ENCODE results near the gene MARCHF2.
"Not testable (repeated sequence)": the region's sequence is repeated elsewhere in the genome, so short reads cannot be mapped to it uniquely, and the experiment has no call there.

Gene MARCHF2

DNA sequence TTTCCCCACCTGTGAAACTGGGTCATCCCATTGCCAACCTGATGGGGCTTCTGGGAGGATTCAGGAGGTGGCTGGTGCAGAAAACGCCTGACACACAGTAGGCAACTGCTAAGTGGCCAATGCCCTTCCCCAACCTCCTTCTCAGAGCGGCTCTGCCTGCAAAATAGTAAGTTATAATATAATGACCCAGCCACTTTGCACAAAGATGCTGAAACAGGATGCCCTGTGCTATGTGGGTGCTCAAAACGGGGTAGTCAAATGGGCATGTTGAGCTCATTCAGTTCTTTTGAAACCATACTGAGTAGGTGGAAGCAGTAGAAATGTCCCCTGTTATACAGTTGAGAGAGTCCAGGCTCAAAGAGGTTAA lies 507 bp downstream of the MARCHF2 start:
- DNase-seq: no peak

DNA sequence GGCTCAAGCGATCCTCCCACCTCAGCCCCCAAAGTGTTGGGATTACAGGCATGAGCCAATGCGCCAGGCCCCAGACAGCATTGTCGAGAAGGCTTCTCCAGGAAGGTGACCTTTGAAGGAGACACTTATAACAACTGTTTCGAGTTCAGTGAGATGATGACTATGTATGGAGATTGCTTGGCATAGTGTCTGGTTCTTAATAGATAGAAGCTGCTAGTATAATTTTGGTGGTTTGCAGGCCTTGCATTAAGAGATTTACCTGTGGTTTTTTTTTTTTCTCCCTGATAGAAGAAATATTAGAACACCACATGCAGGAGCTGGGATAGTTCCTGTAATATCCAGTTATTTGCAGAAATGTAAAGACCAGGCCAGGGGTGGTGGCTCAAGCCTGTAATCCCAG lies 3.7 kb downstream of the MARCHF2 start:
- no peak for DNase-seq

DNA sequence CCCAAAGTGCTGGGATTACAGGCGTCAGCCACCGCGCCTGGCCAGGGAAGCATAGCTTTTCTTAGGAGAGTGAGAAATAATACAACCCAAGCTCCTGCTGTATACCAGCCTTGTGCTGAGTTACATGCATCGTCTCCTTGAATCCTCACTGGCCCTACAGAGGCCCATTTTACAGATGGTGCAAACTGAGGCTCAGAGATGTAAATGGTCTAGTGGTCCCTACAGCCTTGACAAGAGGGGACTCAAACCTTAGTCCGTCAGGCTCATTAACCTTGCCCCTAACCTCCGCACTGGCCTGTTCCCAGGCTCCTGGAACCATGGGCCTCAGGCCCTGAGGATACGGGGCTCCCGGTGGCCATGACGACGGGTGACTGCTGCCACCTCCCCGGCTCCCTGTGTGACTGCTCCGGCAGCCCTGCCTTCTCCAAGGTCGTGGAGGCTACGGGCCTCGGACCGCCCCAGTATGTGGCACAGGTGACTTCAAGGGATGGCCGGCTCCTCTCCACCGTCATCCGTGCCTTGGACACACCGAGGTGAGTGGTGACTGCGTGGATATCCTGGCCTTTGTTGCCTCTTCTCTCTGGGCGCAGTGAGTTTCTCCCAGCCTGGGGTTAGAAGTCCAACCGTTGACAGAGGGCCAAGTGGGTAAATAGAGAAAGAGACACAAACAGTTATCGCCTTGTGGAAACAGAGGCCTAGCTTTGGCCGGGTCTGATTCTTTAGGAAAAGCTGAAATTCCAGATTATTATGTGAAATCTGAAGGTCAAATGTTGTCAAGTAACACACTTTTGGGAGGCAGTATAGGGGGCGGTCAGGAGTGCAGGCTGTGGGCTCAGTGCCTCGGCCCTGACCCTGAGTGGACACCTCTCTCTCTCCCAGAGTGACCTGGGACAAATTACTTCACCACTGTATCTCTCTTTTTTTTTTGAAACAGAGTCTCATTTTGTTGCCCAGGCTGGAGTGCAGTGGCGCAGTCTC lies 8.7 kb downstream of the MARCHF2 start:
- DNase-seq: no peak

DNA sequence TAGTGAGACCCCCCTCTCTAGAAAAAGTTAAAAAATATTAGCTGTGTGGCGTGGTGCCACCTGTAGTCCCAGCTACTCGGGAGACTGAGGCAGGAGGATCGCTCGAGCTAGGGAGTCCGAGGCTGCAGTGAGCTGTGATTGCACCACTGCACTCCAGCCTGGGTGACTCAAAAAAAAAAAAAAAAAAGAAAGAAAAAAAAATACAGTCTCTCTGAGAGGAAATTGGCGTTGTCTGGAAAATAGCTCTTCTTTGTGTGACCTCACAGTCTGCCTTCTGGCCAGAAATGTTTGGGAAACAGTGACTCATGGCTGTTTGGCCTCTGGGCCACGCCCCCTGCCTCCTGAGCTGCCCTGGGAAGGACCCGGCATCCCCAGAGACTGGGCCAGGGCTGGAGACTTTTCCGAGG lies 10.7 kb downstream of the MARCHF2 start:
- DNase-seq: peak; percentile 89

DNA sequence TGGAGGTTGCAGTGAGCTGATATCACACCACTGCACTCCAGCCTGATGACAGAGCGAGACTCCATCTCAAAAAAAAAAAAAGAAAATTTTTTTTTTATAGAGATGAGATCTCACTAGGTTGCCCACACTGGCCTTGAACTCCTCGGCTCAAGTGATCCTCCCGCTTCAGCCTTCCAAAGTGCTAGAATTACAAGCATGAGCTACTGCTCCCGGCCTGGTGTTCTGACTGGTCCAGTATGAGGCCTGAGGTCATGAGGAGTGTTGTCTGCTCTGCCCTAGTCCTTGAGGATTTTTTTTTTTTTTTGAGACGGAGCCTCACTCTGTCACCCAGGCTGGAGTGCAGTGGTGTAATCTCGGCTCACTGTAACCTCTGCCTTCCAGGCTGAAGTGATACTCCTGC lies 12.2 kb downstream of the MARCHF2 start:
- not testable (repeated sequence) for DNase-seq

DNA sequence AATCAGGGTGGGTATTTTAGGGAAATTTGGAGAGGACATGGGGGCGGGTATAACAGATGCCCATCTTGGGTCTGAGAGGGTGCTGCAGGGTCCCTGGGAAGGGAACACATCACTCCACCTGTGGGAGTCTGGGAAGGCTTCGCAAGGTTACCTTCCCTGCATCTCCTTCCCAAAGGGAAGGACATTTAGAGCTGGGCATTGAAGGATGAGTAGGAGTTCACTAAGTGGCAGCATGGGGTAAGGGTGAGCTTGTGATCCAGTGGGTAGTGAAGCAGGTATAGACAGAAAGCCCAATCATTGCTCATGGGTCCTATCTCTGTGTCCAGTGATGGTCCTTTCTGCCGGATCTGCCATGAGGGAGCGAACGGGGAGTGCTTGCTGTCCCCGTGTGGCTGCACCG lies 13.2 kb downstream of the MARCHF2 start:
- no peak for DNase-seq

DNA sequence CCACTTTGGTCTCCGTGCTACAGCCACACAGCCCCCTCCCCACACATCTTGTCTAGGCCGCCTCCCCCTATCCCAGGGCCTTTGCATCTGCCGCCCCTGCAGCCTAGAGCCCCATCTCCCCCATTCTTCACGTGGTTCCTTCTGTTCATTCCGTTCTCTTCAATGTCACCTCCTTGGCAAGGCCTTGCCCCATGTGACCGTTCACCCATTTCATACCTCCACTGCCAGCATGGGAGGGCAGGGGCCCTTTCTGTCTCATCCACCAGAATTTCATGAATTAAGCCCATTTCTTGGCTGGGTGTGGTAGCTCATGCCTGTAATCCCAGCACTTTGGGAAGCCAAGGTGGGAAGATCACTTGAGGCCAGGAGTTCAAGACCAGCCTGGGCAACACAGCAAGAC lies 15.9 kb downstream of the MARCHF2 start:
- no peak for DNase-seq

DNA sequence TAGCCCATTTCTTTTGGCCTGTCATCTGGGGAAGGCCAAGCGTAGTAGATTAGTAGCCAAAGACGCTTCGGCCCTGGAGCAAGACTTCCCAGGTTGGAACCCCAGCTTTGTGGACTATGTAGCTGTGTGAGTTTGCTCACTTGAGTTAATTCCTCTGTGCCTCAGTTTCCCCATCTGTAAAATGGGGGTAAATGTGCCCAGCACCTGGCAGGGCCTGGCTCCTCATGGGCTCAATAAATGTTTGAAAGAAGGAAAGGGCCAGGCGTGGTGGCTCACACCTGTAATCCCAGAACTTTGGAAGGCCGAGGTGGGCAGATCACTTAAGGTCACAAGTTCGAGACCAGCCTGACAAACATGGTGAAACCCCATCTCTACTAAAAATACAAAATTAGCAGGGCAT lies 16.7 kb downstream of the MARCHF2 start:
- DNase-seq: no peak

DNA sequence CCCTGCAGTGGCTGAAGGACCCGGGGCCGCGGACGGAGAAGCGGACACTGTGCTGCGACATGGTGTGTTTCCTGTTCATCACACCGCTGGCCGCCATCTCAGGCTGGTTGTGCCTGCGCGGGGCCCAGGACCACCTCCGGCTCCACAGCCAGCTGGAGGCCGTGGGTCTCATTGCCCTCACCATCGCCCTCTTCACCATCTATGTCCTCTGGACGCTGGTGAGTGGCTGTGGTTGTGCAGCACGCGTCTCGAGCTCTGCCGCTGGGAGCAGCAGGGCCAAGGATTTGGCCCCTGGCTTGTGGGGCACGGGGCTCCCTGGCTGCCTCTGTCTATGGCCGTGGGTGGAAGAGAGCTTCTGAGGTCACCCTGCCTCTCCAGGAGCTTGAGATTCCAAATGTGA lies 17.5 kb downstream of the MARCHF2 start:
- no peak for DNase-seq

DNA sequence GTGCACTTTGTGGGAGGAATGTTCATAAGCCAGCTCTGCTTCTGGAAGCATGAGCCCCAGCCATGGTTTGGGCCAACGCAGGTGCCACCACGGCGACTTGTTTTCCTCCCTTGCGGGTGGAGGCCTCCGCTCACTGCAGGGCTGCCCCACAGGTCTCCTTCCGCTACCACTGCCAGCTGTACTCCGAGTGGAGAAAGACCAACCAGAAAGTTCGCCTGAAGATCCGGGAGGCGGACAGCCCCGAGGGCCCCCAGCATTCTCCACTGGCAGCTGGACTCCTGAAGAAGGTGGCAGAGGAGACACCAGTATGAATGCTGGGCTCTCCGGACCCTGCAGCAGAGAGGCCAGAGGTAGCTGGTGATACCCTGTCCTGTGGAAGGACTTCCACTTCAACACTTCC lies 25.1 kb downstream of the MARCHF2 start:
- no peak for DNase-seq

DNA sequence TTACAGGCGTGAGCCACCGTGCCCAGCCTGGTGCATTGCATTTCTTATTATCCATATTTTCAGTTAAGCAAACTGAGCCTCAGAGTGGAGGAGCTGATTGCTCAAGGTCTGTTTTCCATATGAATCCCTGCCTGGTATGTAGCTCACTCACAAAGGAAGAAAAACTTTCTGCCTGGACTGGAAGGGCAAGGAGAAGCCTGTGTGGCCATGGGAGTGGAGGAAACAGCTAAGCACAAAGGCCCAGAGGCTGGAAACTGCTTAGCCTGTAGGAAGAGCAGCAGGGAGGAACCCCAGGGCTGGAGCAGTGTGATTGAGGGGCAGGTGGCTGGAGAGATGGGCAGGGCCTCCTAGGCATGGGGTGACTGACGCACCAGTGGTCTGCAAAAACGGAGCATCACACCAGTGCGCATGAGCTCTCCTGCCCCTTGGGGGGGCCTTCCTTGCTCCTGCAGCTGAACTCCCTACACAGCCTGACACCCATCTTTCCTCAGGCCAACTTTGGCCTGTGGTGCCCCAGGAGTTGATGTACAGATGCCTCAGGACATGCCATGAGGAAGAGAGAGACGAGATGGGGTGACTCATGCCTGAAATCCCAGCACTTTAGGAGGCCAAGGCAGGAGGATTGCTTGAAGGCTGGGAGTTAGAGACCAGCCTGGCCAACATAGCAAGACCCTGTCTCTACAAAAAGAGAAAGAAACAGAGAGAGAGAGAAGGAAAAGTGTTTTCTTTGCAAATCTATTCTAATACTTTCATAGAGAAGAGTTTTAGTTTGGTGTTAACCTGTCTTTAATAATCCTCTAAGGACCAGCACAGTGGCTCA lies 28.8 kb downstream of the MARCHF2 start:
- DNase-seq: no peak

DNA sequence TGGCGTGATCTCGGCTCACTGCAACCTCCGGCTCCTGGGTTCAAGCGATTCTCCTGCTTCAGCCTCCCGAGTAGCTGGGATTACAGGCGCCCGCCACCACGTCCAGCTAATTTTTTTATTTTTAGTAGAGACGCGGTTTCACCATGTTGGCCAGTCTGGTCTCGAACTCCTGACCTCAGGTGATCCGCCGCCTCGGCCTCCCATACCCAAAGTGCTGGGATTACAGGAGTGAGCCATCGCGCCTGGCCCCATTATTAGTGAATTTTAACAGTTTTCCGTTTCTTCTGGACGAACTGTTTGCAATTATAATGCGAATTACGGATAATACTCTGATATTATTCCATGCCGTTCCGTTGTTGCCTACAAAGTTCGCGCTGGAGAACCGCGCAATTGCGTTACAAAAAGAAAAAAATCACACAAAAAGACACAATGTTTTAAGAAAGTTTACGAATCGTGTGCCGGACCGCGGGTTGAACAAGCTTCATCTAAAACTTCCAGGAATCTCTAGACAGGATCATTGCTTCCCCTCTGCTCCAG lies 31.1 kb downstream of the MARCHF2 start:
- not testable (repeated sequence) for DNase-seq

DNA sequence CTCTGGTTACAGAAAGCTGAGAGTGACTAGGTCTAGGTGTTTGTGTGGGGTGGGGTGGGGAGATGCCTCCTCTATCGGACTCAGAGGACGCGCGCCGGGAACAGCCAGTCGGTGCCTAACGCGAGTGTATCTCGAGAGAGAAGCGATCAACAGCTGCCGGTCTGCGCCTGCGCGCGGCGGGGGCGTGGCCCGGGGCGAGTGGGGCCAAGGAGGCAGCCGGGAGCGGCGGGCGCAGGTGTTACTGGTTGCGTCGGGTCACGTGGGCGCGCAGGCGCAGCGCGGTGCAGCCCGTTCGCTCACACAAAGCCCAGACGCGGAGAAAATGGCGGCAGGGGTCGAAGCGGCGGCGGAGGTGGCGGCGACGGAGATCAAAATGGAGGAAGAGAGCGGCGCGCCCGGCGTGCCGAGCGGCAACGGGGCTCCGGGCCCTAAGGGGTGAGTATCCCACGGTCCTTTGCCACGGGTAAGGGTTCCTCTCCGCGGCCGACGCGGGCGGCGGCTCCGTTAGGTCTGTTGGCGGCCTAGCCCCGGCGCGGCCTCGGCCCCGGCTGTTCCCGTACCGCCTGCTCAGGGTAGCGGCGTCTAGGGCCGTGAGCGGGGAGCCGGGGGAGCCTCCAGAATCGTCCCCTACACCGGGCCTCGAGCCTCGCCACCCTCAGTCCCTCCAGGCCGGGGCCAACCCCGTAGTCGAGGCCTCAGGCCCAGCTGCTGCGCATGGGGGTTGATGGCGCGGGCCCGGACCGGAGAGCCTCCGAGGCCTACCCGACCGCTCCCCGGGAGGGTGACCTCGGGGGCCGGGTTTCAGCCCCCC lies 31.8 kb downstream of the MARCHF2 start, which contains the start of gene HNRNPM:
TSS of gene HNRNPM (plus strand) at position 299 of the 811 bp plus-strand sequence. CDS start at position 323, 24 bp downstream.
- peak; percentile 100 for DNase-seq

DNA sequence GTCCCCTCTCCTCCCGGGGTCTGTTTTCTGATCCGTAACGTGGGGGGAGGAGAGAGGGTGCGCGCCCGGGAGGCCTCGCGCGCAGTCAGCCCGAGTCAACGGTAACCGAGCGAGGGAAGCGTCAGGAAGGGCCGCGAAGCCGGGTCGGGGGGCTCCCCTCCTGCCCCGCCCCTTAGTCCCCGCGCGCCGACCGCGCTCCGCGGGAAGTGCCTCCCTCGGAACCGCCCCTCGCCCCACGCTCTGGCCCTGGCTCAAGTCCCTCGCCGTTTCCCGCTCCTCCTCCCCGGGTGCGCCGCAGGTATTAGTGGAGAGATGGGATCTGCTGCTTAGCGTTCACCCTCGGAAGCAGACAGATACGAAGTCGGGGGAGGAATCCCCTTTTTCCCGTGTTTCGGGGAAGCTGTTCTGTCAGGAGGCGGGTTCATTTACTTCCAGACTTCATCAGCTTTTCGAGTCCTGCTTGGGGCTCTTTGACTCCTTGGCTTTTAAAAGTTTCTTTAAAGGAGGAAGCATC lies 32.4 kb downstream of the MARCHF2 start:
- peak; percentile 73 for DNase-seq

DNA sequence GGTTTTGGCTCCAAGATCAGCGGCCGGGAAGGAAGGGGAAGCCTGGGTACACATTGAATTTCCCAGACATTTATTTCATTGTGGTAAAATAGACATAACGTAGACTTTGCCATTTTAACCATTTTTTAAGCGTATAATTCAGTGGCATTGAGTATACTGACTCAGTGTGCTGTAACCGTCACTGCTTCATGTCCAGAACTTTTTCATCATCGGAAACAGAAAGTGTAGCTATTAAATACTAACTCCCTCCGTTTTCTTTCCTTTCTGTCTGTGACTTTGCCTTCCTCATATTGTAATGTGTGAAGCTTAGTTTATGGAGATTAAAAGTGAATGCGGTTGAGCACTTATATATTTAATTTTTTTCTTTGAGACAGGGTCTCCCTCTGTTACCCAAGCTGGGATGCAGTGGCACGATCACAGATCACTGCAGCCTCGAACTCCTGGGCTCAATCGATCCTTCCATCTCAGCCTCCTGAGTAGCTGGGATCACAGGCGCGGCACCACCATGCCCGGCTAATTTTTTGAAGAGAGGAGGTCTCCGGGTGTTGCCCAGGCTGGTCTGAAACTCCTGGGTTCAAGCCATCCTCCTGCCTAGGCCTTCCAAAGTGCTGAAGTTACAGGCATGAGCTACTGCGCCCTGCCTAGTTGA lies 33.1 kb downstream of the MARCHF2 start:
- no peak for DNase-seq

DNA sequence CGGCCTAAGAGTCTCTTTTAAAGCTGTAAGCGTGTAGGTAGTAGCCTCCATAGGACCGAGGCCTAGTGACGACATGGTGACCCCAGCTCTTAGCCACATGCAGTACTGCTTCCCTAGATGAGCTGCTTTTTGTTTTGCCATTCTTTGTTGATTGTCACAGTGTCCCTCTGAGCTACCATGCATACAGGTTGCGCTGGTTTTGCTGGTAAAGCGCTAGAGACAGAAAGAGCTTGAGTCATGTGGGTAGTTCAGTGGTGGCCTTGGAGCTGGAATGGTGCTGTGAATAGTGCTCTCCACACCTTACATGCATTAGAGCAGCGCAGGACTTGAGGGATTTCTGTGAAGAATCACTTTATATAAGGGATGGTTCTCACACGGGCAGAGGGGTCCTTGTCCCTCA lies 36.7 kb downstream of the MARCHF2 start:
- DNase-seq: no peak

DNA sequence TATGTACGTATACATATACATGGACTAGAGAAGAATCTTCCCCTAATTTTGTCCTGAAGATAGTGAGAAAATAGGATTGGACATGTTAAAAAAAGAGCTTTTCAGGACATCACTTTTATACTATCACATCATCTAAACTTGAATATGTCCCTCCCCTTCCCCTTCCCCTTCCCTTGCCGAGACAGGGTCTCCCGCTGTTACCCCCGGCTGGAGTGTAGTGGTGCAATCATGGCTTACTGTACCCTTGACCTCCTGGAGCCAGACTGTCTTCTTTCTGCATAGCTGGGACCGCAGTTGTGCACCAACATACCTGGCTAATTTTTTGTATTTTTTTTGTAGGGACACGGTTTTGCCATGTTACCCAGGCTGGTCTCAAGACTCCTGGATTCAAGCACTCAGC lies 38.3 kb downstream of the MARCHF2 start:
- DNase-seq: no peak

DNA sequence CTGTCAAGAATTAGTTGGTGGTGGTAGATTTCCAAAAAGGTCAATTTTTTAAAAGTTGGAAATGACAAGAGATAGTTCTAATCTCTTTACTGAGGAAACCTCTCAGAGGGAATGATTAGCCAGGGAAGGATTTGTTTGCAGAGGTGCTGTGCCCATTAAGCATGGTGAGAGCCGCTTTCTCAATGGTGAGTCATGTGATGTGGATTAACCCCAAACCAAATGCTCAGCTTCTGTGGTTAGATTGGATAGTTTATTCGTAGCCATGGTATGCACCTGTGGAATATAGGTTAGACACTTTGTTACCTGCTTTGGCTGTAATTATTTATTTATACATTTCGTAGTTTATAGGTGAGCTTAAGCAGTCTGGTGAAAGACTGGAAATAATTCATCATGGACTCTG lies 38.8 kb downstream of the MARCHF2 start:
- no peak for DNase-seq

DNA sequence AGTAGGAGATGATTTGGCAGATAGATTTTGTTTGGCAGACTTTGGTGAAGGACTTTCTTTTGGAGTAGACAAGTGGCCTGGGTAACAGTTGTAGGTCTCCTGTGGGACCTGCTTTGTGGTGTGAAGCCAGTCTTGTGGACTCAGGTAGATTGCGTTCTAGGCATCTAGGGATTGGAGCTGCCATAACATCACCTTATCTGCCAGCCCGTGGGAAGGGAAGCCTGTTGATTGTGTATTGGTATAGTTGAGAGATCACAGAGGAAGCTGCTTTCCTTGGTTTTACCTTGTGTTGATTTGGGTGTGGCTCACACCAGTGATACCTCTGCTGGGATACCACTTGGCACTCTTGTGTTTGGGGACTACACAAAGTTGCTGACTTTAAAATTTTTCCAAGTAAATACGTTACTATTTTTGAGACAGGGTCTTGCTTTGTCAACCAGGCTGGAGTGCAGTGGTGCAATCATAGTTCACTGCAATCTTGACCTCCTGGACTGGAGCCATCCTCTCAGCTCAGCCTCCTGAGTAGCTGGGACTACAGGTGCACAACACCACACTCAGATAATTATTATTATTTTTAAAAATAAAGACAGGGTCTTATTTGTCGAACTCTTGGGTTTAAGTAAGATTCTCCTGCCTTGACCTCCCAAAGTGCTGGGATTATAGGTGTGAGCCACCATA lies 39.5 kb downstream of the MARCHF2 start:
- no peak for DNase-seq

DNA sequence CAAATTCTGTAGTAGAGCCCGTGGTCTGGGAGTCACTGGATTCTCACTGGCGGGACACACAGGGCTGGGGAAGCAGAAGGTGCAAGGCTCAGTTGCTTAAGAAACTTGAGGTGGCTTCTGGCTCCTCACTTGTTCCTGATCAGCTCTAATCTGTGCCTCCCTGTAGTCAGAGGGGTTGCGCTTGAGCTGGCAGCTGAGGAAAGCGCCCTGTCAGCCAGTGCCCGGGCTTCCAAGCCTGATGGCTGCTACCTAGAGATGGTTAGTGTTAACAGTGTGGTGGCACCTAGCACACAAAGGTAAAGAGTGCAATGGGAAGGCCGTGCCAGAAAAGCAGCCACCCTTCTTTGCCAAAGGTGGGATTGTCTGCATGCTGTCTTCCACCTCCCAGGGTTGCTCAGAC lies 40.5 kb downstream of the MARCHF2 start:
- no peak for DNase-seq

DNA sequence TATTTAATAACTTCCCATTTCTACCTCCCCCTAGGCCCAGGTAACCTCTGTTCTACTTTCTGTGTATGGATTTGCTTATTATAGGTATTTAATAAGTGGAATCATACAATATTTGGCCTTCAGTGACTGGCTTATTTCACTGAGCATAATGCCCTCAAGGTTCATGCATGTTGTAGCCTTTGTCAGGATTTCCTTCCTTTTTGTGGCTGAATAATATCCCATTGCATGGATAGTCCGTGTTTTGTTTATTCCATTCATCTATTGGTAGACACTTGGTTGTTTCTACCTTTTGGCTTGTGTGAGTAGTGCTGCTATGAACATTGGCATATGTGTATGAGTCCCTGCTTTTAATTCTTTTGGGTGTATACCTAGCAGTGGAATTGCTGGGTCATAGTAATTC lies 41.1 kb downstream of the MARCHF2 start:
- no peak for DNase-seq
